PFSK-1 (cell line): ENCODE measurements around the gene KCNN4.

Source experiments
- FOXP2 ChIP-seq: optimal IDR thresholded peaks from 2 replicates; pipeline ENCODE3; 2011; ENCODE audit warnings: borderline replicate concordance, control low read depth, inconsistent platforms; ENCODE audit not compliant: insufficient read depth; ENCODE audit errors: extremely low read length, extremely low read depth
- POLR2AphosphoS5 ChIP-seq: IDR thresholded peaks from 2 replicates; pipeline ENCODE4 v1.6.1; 2012; ENCODE audit warnings: low read depth, mild to moderate bottlenecking, control low read depth, low read length, moderate library complexity
- SIN3A ChIP-seq: IDR thresholded peaks from 2 replicates; pipeline ENCODE4 v1.6.1; 2012; ENCODE audit warnings: mild to moderate bottlenecking, low read length, moderate library complexity, borderline replicate concordance; ENCODE audit not compliant: insufficient read depth
- TAF1 ChIP-seq: IDR thresholded peaks from 2 replicates; pipeline ENCODE4 v1.6.1; 2012; ENCODE audit warnings: low read length, control low read depth, borderline replicate concordance; ENCODE audit not compliant: insufficient read depth
- TF ChIP-seq, protein P1 (sequence below), 2 experiments: IDR thresholded peaks; 2 replicates each; pipeline versions ENCODE4 v1.6.1 to v1.8.0; 2011 to 2012; ENCODE audit warnings: low read depth in 2 of 2, low read length in 2 of 2, control low read depth in 1 of 2, inconsistent platforms in 1 of 2, mild to moderate bottlenecking in 1 of 2, moderate library complexity in 1 of 2; ENCODE audit not compliant: insufficient read depth in 1 of 2

Gene KCNN4

DNA sequence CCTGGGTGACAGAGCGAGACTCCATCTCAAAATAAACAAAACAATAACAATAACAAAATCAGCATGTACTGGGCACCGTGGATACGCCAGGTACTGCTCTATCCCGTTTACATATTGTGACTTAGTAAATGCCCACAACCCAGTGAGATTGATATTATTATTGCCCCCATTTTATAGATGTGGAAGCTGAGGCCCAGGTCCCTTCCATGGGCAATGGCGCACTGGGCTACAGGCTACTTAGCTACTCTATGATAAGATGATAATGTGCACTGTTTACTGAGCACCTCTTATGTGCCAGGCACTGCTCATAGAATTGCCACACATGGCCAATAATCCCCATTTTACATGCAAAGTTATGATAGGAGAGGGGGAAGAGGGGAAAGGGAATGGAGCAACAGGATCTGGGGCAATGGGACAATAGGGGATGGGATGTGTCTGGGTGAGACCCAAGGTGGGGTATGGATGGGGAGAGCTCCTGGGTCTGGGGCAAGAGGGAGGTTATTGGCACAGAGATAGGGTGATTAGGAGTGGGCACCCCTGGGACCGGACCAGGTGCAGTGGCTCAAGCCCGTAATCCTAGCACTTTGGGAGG is 5.4 kb downstream of the KCNN4 start:
- TF ChIP-seq, protein P1, sequence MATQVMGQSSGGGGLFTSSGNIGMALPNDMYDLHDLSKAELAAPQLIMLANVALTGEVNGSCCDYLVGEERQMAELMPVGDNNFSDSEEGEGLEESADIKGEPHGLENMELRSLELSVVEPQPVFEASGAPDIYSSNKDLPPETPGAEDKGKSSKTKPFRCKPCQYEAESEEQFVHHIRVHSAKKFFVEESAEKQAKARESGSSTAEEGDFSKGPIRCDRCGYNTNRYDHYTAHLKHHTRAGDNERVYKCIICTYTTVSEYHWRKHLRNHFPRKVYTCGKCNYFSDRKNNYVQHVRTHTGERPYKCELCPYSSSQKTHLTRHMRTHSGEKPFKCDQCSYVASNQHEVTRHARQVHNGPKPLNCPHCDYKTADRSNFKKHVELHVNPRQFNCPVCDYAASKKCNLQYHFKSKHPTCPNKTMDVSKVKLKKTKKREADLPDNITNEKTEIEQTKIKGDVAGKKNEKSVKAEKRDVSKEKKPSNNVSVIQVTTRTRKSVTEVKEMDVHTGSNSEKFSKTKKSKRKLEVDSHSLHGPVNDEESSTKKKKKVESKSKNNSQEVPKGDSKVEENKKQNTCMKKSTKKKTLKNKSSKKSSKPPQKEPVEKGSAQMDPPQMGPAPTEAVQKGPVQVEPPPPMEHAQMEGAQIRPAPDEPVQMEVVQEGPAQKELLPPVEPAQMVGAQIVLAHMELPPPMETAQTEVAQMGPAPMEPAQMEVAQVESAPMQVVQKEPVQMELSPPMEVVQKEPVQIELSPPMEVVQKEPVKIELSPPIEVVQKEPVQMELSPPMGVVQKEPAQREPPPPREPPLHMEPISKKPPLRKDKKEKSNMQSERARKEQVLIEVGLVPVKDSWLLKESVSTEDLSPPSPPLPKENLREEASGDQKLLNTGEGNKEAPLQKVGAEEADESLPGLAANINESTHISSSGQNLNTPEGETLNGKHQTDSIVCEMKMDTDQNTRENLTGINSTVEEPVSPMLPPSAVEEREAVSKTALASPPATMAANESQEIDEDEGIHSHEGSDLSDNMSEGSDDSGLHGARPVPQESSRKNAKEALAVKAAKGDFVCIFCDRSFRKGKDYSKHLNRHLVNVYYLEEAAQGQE (IDR thresholded peaks at IDR 0.05; ENCODE audit: insufficient read depth in 1 of 2, low read depth in 2 of 2, low read length in 2 of 2) = no peak
- no peak for TF ChIP-seq SIN3A
- no peak for TF ChIP-seq FOXP2
- TF ChIP-seq TAF1 = no peak
- no peak for TF ChIP-seq POLR2AphosphoS5

DNA sequence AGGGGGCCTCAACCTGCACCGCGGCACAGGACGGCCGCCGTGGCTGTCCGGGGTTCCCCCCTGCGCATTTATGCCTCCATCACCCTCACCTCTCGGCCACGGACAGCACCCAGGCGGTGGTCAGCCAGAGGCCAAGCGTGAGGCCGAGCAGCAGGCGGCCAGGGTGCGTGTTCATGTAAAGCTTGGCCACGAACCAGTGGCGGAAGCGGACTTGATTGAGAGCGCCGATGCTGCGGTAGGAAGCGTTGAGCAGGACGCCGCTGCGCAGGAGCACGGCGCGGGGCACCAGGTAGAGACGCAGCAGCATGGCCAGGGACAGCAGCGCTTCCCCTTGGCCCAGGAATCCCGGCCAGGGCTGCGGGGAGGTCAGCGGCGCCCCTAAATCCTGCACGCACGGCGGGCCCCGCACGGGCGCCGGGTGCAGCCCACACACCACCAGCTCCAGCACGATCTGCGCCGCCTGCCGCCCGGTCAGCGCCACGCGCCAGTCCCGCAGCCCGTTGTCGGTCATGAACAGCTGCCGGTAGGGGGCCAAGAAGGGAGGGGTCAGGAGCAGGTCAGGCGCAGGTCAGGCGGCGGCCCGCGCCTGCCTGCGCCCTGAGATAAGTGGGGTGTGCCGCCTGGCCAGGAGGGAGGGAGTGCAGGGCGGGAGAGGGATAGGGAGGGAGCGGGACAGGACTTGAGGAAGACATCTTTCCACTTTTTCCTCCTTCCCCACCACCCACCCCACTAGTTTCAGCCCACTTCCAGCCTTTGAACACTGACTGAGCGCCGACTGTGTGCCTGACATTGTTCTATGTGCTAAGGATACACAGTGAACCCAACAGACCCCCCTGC is 6.5 kb downstream of the KCNN4 start:
- TF ChIP-seq TAF1 = no peak
- TF ChIP-seq, protein P1 (IDR thresholded peaks at IDR 0.05; ENCODE audit: insufficient read depth in 1 of 2, low read depth in 2 of 2, low read length in 2 of 2) = no peak
- no peak for TF ChIP-seq SIN3A
- no peak for TF ChIP-seq POLR2AphosphoS5
- no peak for TF ChIP-seq FOXP2

DNA sequence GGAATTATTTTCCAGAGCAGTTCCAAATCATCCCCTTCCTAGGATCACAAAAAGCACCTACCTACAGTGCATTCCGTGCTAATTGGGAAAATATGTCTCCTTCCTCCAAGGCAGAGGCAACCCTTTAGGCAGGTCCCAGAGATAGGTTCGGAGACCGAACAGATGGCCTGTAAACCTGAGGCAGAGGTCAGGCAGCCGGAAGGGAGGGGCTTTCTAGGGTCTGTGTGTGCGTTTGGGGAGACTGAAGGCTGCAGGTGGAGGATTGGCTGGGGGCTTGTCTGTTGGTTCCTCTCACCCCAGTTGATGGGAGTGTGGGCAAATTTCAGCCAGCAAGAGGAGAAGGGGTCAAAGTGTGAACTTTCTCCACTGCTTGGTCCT is 7.1 kb downstream of the KCNN4 start:
- TF ChIP-seq TAF1 (no peak), POLR2AphosphoS5 (no peak), SIN3A (no peak), FOXP2 (no peak)
- TF ChIP-seq, protein P1 (IDR thresholded peaks at IDR 0.05; ENCODE audit: insufficient read depth in 1 of 2, low read depth in 2 of 2, low read length in 2 of 2) = no peak

DNA sequence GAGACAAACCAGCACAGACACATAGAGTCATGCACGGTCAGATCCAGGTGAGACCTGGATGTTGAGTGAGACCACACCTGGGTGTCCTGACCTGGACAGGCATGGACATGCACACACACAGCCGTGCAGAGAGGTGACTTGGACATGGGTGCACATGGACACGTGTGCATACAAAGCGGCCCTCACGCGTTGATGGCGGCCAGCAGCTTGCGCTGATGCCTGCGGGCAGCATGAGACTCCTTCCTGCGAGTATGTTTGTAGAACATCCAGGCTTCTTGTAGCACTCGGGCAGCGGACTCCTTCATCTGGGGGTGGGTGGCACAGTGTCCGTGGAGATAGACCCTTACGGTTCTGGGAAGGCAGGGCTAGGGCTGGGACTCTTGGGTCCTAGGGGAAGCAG is 11.5 kb downstream of the KCNN4 start:
- TF ChIP-seq TAF1 (no peak), FOXP2 (no peak), POLR2AphosphoS5 (no peak), SIN3A (no peak)
- TF ChIP-seq, protein P1 (IDR thresholded peaks at IDR 0.05; ENCODE audit: insufficient read depth in 1 of 2, low read depth in 2 of 2, low read length in 2 of 2) = no peak
